T-helper 2 cell treated with Interferon-gamma antibody and Interleukin-4, amounts not matched to agents 5 μg/mL and 100 μg/mL, for 36 hours (primary cell): ENCODE results near the gene POU2F2.

Experiments
- DNase-seq: peaks from one replicate; pipeline ENCODE4 v3.0.0; 2021; ENCODE audit warnings: low spot score
- H3K27ac Mint-ChIP-seq: one replicate; pipeline ENCODE4 v1.8.0; 2021; ENCODE audit warnings: mild to moderate bottlenecking, mixed read lengths
- H3K27me3 Mint-ChIP-seq: one replicate; pipeline ENCODE4 v1.8.0; 2021; ENCODE audit warnings: low read depth, mixed read lengths
- H3K36me3 Mint-ChIP-seq: one replicate; pipeline ENCODE4 v1.8.0; 2021; ENCODE audit warnings: low read depth, mixed read lengths
- H3K4me1 Mint-ChIP-seq: one replicate; pipeline ENCODE4 v1.8.0; 2021; ENCODE audit warnings: low read depth, mixed read lengths
- H3K4me3 Mint-ChIP-seq: one replicate; pipeline ENCODE4 v1.8.0; 2022; ENCODE audit warnings: mild to moderate bottlenecking, moderate library complexity, mixed read lengths
- H3K9me3 Mint-ChIP-seq: one replicate; pipeline ENCODE4 v1.8.0; 2021; ENCODE audit warnings: mixed read lengths

POU2F2 gene

DNA sequence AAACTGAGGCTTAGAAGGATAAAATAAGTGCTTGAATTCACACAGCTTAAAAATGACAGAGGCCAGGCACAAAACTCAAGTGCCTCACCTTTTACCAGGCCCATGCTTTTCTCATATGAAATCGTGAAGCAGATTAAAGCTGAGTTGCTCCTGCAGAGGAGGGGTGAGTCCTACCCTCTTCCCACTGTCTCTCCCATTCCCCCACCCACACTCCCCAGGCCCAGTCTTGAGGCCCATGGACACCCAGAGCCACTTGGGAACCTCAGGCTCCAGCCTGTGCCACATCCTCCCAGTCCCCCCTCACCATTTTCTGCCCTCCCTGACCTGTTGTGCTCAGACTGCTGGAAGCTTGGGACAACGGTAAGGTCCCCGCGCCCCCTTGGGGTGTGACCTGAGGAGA, 38.7 kb downstream of the POU2F2 start:
- peaks cover 10% of the 10 kb centered on the region for H3K4me1 Mint-ChIP-seq
- H3K27me3 Mint-ChIP-seq, result no peaks in the 10 kb centered on the region
- no peak overlapping the region for H3K27ac Mint-ChIP-seq
- DNase-seq, result no peak
- no peak overlapping the region for H3K4me3 Mint-ChIP-seq
- no peaks in the 10 kb centered on the region for H3K9me3 Mint-ChIP-seq
- H3K36me3 Mint-ChIP-seq, result peaks cover 7% of the 10 kb centered on the region

DNA sequence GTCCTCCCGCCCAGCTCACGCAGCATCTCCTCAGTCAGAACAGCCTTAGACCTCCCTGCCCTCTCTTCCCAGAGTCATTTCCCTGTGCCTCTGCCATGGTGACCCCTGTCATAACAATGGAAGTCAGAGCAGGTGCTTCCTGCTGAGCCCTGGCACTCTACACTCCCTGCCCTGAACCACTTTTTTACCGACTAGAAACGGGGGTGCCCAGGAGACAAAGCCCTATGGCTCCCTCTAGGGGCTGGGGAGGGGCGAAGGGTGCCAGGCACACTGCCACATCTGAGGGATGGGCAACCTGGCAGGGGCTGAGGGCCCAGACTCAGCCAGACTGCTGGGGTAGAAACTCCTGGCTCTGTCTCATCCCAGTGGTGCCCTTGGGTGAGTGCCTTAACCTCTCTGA, 39.9 kb downstream of the POU2F2 start:
- H3K27ac Mint-ChIP-seq, result peak overlapping the region; percentile 77
- no peaks in the 10 kb centered on the region for H3K9me3 Mint-ChIP-seq
- peaks cover 7% of the 10 kb centered on the region for H3K36me3 Mint-ChIP-seq
- no peaks in the 10 kb centered on the region for H3K27me3 Mint-ChIP-seq
- DNase-seq, result peak; percentile 29
- H3K4me1 Mint-ChIP-seq, result peaks cover 10% of the 10 kb centered on the region
- H3K4me3 Mint-ChIP-seq, result no peak overlapping the region

DNA sequence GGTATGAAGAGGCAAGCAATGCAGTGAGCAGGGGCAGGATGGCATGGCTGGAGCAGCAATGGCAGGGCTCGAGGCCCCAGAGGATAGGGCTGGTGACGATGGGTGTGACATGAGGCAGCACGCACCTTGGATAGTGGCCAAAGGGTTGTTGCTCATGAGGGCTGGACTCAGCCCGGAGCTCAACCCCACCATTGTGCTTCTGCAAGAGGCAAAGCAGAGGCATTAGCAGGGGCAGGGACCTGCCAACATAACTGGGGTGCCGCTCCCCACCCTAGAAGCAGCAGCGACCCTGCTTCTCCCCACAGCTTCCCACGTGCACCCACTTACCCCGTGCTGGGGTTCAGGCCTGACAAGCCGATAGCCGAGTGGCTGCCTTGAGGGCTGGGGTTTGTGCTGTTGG, 40.5 kb downstream of the POU2F2 start:
- Mint-ChIP-seq H3K4me3 (no peak overlapping the region), H3K36me3 (peaks cover 6% of the 10 kb centered on the region), H3K27me3 (no peaks in the 10 kb centered on the region), H3K9me3 (no peaks in the 10 kb centered on the region), H3K4me1 (peaks cover 10% of the 10 kb centered on the region), H3K27ac (no peak overlapping the region)
- no peak for DNase-seq

DNA sequence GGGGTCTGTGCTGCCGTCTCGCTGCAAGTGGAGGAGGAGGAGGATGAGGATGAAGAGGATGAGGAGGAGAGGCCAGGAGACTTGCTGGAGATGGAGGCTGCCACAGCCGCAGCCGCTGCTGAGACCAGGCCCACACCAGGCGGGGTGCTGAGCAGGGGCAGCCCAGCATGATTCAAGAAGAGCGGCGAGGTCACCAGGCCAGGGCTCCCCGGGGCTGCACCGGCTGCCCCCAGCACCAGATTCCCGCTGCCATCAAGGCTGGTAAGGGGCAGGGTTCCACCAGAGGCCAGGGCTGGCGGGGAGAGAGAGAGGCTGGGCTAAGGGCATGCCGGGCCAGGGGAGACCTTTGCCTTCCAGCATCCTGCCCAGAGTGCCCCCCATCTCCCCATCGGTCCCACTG, 40.9 kb downstream of the POU2F2 start:
- peaks cover 4% of the 10 kb centered on the region for H3K36me3 Mint-ChIP-seq
- H3K4me1 Mint-ChIP-seq, result peaks cover 10% of the 10 kb centered on the region
- no peak overlapping the region for H3K4me3 Mint-ChIP-seq
- no peak overlapping the region for H3K27ac Mint-ChIP-seq
- H3K9me3 Mint-ChIP-seq, result no peaks in the 10 kb centered on the region
- no peaks in the 10 kb centered on the region for H3K27me3 Mint-ChIP-seq
- DNase-seq, result no peak

DNA sequence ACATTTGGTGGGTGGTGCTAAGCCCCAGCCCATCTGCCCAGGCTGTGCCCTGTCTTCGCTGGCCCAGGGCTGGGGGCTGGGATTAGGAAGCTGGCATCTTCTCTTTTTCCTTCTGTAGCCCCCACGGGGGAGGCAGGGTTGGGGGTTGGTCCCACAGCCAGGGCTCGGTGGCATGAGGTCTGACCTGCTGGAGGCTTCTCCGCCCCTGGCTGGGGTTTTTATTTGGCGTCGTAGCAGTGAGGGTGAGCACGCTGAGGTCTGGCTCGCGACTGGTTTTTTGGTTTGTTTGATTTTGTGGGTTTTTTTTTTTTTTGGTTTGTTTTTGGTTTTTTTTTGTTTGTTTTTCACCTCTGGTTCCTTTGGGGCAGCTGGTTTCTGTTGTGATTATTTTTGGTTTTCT, 41.6 kb downstream of the POU2F2 start:
- Mint-ChIP-seq H3K4me1 (peaks cover 10% of the 10 kb centered on the region), H3K4me3 (no peak overlapping the region), H3K27me3 (no peaks in the 10 kb centered on the region), H3K36me3 (peaks cover 4% of the 10 kb centered on the region), H3K27ac (peak overlapping the region; percentile 42), H3K9me3 (no peaks in the 10 kb centered on the region)
- DNase-seq, result no peak

DNA sequence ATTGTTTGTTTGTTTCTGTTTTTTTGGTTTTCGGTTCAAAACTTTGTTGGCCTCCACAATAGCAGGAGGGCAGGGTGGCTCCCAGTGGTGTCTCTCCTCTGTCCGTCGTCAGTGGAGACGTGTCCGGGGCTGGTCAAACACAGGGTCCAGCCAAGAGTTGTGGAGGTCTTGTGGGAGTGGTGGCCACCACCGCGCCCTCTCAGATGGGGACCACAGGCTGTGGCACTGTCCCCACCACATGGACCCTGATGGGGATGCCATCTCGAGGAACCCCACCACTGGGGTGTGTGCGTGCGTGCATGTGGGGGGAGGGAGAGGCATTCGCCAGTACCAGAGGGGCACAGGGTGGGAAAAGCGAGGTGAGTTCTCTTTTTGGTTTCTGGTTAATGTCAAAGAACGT, 42.5 kb downstream of the POU2F2 start:
- Mint-ChIP-seq H3K4me3 (no peak overlapping the region), H3K4me1 (peaks cover 10% of the 10 kb centered on the region), H3K27me3 (no peaks in the 10 kb centered on the region), H3K9me3 (no peaks in the 10 kb centered on the region), H3K27ac (no peak overlapping the region), H3K36me3 (peaks cover 4% of the 10 kb centered on the region)
- no peak for DNase-seq

DNA sequence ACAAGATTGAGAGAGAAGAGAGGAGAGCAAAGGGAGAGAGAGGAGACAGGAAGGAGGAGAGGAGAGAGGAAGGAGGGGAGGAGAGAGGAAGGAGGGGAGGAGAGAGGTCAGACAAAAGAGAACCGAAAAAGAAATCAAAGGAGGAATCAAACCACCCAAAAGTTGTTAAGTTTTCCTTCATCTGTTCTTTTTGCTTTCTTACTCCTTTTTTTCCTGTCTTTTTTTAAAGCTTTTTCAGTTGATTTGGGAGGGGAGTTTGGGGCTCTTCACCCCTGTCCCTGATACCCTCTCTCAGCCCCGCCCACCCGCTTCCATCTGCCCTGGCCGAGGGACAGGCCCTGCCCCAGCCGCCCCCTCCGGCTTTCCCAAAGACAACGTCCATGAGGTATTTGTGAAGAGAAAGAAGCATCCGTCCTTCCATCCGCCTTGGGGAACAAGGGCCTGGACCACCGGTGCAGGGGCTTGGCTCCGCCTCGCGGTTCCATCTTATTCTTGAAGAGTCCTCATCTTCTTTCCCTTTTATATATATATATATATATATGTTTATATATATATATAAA, 43.0 kb downstream of the POU2F2 start:
- DNase-seq, result no peak
- no peaks in the 10 kb centered on the region for H3K9me3 Mint-ChIP-seq
- peaks cover 2% of the 10 kb centered on the region for H3K36me3 Mint-ChIP-seq
- no peaks in the 10 kb centered on the region for H3K27me3 Mint-ChIP-seq
- H3K4me3 Mint-ChIP-seq, result no peak overlapping the region
- H3K4me1 Mint-ChIP-seq, result peaks cover 10% of the 10 kb centered on the region
- peak overlapping the region; percentile 74 for H3K27ac Mint-ChIP-seq

DNA sequence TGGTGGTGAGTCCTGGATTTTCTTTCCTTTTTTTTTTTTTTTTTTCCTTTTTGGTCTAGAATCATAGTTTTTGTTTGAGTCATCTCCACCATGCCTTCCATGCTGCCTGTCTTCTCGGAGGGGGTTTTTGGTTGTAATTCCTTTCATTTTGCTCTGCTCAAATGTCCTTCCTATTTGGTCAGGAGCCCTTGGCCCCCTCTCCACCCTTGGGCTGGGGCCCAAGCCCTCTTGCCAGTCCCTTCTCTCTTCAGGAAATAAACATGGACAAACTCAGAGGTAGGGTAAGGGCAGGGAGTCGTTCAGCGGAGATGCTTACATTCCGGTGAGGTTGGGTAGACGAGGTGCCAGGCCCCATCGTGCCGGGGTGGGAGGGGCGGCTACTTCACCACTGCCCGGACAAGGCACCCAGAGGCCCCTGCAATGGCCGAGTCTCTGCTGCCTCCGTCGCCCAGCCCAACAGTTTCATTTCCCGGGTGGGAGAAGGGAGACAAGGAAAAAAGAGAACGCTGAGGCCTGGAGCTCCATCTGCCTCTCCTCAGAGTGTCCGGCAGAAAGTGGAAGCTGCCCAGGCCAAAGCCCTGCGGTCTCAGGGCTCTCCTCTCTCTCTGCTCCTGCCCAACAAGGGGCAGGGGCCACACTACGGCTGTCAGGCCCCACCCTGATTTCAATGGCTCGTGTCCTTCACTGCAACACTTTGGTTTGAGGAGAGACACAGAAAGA, 43.6 kb downstream of the POU2F2 start:
- Mint-ChIP-seq H3K27ac (peak overlapping the region; percentile 74), H3K27me3 (no peaks in the 10 kb centered on the region), H3K9me3 (no peaks in the 10 kb centered on the region), H3K4me1 (peaks cover 10% of the 10 kb centered on the region), H3K4me3 (no peak overlapping the region), H3K36me3 (peaks cover 5% of the 10 kb centered on the region)
- DNase-seq, result no peak

DNA sequence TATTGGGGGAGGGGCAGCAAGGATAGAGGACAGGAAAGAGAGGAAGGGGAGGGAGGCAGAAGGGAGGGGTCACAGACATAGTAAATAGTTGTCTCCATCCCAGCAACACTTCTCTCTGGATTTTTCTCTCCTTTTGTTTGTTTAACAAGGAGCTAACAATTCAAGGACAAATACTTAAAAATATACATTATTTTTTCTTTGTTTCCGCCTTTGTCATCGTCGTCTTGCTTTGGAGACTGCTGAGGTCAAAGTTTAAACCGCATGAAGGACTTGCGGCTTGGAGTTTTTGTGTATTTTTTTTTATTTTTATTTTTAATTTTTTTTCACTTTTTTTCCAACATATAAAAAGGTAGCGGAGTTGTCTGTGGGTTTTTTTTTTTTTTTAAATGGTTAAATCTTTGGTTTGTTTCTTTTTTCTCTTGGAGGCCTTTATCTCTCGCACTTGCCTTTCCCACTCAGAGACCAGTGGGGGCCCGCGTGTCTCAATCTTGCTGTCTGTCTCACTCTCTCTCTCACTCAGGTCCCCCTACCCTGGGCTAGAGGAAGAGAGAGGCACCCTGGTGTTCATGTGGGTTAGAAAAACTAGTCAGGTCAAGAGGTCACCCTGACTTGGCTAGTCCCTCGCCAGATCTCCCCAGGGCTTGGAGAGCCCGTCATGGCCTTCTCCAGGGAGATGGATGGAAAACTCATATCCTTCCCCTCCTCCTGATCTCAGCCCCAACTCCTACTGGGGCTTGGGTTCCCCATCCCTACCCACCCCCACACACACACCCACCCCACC, 45.3 kb downstream of the POU2F2 start:
- Mint-ChIP-seq H3K4me1 (peaks cover 10% of the 10 kb centered on the region), H3K27ac (no peak overlapping the region), H3K36me3 (peaks cover 8% of the 10 kb centered on the region), H3K9me3 (no peaks in the 10 kb centered on the region), H3K27me3 (no peaks in the 10 kb centered on the region), H3K4me3 (no peak overlapping the region)
- no peak for DNase-seq

DNA sequence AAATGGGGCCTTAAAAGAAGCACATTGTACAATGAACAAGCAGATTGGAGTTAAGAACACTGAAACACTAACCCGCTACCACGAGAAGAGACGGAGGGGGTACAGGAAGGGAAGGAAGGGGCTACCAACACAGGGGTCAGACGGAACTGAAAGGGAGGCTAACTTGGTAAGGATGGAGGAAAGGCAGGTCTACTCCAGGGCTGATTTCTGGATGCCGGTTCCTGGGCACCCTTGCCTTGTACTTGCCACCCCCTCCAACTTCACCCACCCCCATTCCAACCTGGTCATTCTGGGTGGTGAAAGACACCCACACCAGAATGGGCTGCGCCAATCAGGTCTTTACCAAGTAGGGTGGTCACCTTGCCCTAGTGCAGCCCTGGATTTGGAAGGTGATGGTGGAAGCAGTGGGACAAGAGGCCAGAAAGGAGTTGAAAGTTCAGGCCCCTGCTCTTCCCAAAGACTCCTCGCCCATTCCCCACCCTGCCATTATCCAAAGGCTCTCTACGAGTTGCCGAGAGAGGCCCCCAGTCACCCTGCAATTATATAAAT, 46.0 kb downstream of the POU2F2 start:
- no peaks in the 10 kb centered on the region for H3K27me3 Mint-ChIP-seq
- H3K4me3 Mint-ChIP-seq, result no peak overlapping the region
- H3K27ac Mint-ChIP-seq, result peak overlapping the region; percentile 62
- no peak for DNase-seq
- peaks cover 15% of the 10 kb centered on the region for H3K36me3 Mint-ChIP-seq
- peaks cover 14% of the 10 kb centered on the region for H3K4me1 Mint-ChIP-seq
- no peaks in the 10 kb centered on the region for H3K9me3 Mint-ChIP-seq

DNA sequence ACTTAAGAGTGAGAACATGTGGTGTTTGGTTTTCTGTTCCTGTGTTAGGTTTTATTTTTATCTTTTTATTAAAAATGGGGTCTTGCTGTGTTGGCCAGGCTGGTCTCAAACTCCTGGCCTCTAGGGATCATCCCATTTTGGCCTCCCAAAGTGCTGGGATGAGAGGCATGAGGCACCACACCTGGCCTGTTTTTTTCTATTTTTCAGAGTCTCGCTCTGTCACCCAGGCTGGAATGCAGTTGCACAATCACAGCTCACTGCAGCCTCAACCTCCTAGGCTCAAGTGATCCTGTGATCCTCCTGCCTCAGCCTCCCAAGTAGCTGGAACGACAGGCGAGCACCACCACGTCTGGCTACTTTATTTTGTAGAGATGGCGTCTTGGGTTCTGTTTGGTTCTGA, 48.7 kb downstream of the POU2F2 start:
- no peak overlapping the region for H3K27ac Mint-ChIP-seq

DNA sequence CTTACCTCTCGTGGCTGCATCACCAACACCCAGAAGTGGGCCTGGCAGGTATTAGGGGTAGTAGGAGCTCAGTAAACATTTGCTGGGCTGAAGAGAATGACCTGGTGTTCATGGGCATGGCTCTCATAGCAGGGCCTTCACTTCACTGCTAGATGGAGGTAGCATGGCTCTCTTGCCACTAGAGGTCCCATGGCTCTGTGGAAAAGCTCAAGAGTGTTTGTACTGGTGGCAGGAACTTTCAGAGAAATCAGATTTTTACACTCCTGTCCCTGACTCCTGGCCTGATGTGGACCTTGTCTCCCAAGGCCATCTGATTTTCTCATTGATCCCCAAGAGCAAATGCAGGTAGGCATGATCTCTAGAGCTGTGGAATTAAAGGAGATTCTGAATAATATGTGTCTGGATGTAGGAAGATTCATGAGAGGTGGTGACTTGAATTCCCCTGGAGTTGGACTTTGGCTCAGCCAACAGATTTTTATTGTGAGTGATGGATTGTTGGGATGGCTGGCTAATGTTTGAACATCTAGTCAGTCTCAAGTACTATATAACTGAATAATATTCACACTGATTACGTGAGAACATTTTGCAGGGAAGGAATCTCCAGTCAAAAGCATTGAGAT, 50.6 kb downstream of the POU2F2 start:
- Mint-ChIP-seq H3K36me3 (peaks cover 33% of the 10 kb centered on the region), H3K27me3 (no peaks in the 10 kb centered on the region), H3K9me3 (no peaks in the 10 kb centered on the region), H3K4me1 (peaks cover 21% of the 10 kb centered on the region), H3K4me3 (no peak overlapping the region), H3K27ac (no peak overlapping the region)
- no peak for DNase-seq

More for the DNA sequence above, 48.7 kb downstream of the POU2F2 start:
- H3K4me1 Mint-ChIP-seq, result peaks cover 4% of the 10 kb centered on the region
- no peaks in the 10 kb centered on the region for H3K9me3 Mint-ChIP-seq
- DNase-seq, result no peak
- no peaks in the 10 kb centered on the region for H3K27me3 Mint-ChIP-seq
- peaks cover 24% of the 10 kb centered on the region for H3K36me3 Mint-ChIP-seq
- H3K4me3 Mint-ChIP-seq, result no peak overlapping the region

DNA sequence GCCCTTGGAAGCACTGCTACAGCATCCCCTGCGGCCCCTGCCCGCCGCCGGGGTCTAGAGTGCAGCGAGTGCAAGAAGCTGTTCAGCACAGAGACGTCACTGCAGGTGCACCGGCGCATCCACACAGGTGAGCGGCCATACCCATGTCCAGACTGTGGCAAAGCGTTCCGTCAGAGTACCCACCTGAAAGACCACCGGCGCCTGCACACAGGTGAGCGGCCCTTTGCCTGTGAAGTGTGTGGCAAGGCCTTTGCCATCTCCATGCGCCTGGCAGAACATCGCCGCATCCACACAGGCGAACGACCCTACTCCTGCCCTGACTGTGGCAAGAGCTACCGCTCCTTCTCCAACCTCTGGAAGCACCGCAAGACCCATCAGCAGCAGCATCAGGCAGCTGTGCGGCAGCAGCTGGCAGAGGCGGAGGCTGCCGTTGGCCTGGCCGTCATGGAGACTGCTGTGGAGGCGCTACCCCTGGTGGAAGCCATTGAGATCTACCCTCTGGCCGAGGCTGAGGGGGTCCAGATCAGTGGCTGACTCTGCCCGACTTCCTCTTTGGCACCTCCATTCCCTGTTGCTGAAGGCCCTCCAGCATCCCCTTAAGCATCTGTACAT, 51.4 kb downstream of the POU2F2 start:
- no peaks in the 10 kb centered on the region for H3K27me3 Mint-ChIP-seq
- H3K27ac Mint-ChIP-seq, result no peak overlapping the region
- no peaks in the 10 kb centered on the region for H3K9me3 Mint-ChIP-seq
- peaks cover 25% of the 10 kb centered on the region for H3K4me1 Mint-ChIP-seq
- no peak overlapping the region for H3K4me3 Mint-ChIP-seq
- H3K36me3 Mint-ChIP-seq, result peaks cover 37% of the 10 kb centered on the region
- DNase-seq, result no peak
